HepG2 (cell line): Measurements from ENCODE around the gene TRPV2. TPM values are rescaled to one million over a fixed set of nuclear protein-coding genes. Genes with fewer than 3 reads are reported as not detected.

Experiments
- ATAC-seq: fragments of 200-7000 bp; cut with Tn5 transposase; 3 replicates; pipeline ENCODE4 v1.9.1; 2020; ENCODE audit warnings: mild to moderate bottlenecking, moderate library complexity
- BruUV-seq: library from RNA; stranded (reverse); fragments of 400-500 nt; replicated peaks from 2 replicates; lab custom pipeline; 2021; lab: Mats Ljungman, UMichigan
- CTCF ChIA-PET: fragments of 300-600 bp; formaldehyde crosslinking; extraction: SDS; loops from one replicate; lab custom pipeline; 2021; ENCODE audit warnings: low total read pairs, inconsistent platforms, low intra/inter-chr PET ratio; lab: Yijun Ruan, JAX
- POLR2A ChIA-PET: fragments of 350-600 bp; sonication (Branson Sonifier 250); formaldehyde crosslinking; loops from one replicate; lab custom pipeline; 2020; ENCODE audit warnings: antibody characterized with exemption, inconsistent platforms; lab: Yijun Ruan, JAX
- DNase-seq: peaks from one replicate; pipeline ENCODE4 v3.0.0-alpha.2; 2015; ENCODE audit warnings: low spot score
- FAIRE-seq: peaks from 3 replicates; lab custom pipeline; 2011; peaks lifted over from hg19 to GRCh38; lab: Jason Lieb, UNC
- H2AFZ ChIP-seq: one replicate; pipeline ENCODE4 v1.6.1; 2011; ENCODE audit warnings: low read length, inconsistent platforms
- H3K27ac ChIP-seq: fragments of 300-600 bp; 3 replicates; pipeline ENCODE4 v1.8.0; 2011; ENCODE audit warnings: mixed run types, mild to moderate bottlenecking, mixed read lengths, low read length, inconsistent platforms; ENCODE audit not compliant: insufficient read depth; ENCODE audit errors: extremely low read length
- H3K27me3 ChIP-seq, 2 experiments: fragments of 200-600 bp in 1 of 2; 2 replicates in 1 of 2; 3 replicates in 1 of 2; pipeline versions ENCODE4 v1.6.0 to v1.8.0; 2011; ENCODE audit warnings: low read length in 2 of 2, mild to moderate bottlenecking in 2 of 2, moderate library complexity in 2 of 2, inconsistent platforms in 1 of 2; ENCODE audit not compliant: insufficient read depth in 2 of 2, control insufficient read depth in 1 of 2
- H3K36me3 ChIP-seq, 2 experiments: fragments of 200-600 bp in 1 of 2; replicated peaks in 1 of 2; 2 replicates in 1 of 2; 3 replicates in 1 of 2; pipeline versions ENCODE4 v1.5.1 to v1.8.0; 2011; ENCODE audit warnings: low read length in 2 of 2, inconsistent platforms in 1 of 2; ENCODE audit not compliant: insufficient read depth in 2 of 2, control insufficient read depth in 1 of 2
- H3K4me1 ChIP-seq: 2 replicates; pipeline ENCODE4 v1.5.1; 2012; ENCODE audit warnings: low read length, inconsistent platforms; ENCODE audit not compliant: insufficient read depth
- H3K4me2 ChIP-seq: 2 replicates; pipeline ENCODE4 v1.6.0; 2011; ENCODE audit warnings: low read depth, low read length, inconsistent platforms
- H3K4me3 ChIP-seq, 3 experiments: fragments of 200-600 bp in 1 of 3; sonication (generic), shearing (Covaris generic) in 1 of 3; replicated peaks in 1 of 3; 2 replicates each; pipeline ENCODE4 v1.5.1; 2011 to 2016; ENCODE audit warnings: low read length in 3 of 3, inconsistent platforms in 2 of 3, low read depth in 2 of 3, mild to moderate bottlenecking in 2 of 3, control low read depth in 1 of 3, mixed read lengths in 1 of 3; ENCODE audit not compliant: insufficient read depth in 1 of 3
- H3K79me2 ChIP-seq: one replicate; pipeline ENCODE4 v1.6.1; 2011; ENCODE audit warnings: low read length, inconsistent platforms; ENCODE audit not compliant: insufficient read depth
- H3K9ac ChIP-seq: 2 replicates; pipeline ENCODE4 v1.6.0; 2011; ENCODE audit warnings: mild to moderate bottlenecking, low read depth, low read length, inconsistent platforms; ENCODE audit not compliant: insufficient read depth
- H3K9me3 ChIP-seq: 2 replicates; pipeline ENCODE4 v1.5.1; 2012; ENCODE audit warnings: mild to moderate bottlenecking, low read length
- H4K20me1 ChIP-seq: 2 replicates; pipeline ENCODE4 v1.6.0; 2011; ENCODE audit warnings: inconsistent platforms, mild to moderate bottlenecking, low read length, moderate library complexity; ENCODE audit not compliant: insufficient read depth
- AHDC1 ChIP-seq: sonication (generic); formaldehyde crosslinking; IDR thresholded peaks from 2 replicates; pipeline ENCODE4 v1.5.1; 2020; ENCODE audit warnings: mild to moderate bottlenecking, missing genetic modification reagents, borderline replicate concordance
- GATAD1 ChIP-seq: IDR thresholded peaks from 2 replicates; pipeline ENCODE4 v1.6.1; 2016; ENCODE audit warnings: missing genetic modification reagents, missing compliant biosample characterization
- MXD3 ChIP-seq: IDR thresholded peaks from 2 replicates; pipeline ENCODE4 v1.6.1; 2016; ENCODE audit warnings: mild to moderate bottlenecking, missing biosample characterization, missing genetic modification reagents
- NCOA2 ChIP-seq: sonication (generic); formaldehyde crosslinking; IDR thresholded peaks from 2 replicates; pipeline ENCODE4 v1.8.0; 2022; ENCODE audit warnings: inconsistent platforms
- TEAD3 ChIP-seq: optimal IDR thresholded peaks from 2 replicates; pipeline ENCODE3; 2016; ENCODE audit warnings: borderline replicate concordance
- TFAP4 ChIP-seq: sonication (generic); IDR thresholded peaks from 2 replicates; pipeline ENCODE4 v1.6.1; 2016; ENCODE audit warnings: low read depth, borderline replicate concordance
- ZBTB34 ChIP-seq: sonication (generic); formaldehyde crosslinking; IDR thresholded peaks from 2 replicates; pipeline ENCODE4 v1.8.0; 2022; ENCODE audit warnings: mild to moderate bottlenecking, missing genetic modification reagents
- ZBTB38 ChIP-seq: sonication (generic); formaldehyde crosslinking; IDR thresholded peaks from 2 replicates; pipeline ENCODE4 v1.5.1; 2020; ENCODE audit warnings: mild to moderate bottlenecking, missing genetic modification reagents
- ZBTB7B ChIP-seq: sonication (generic); formaldehyde crosslinking; IDR thresholded peaks from 2 replicates; pipeline ENCODE4 v1.4.0; 2020; ENCODE audit warnings: missing genetic modification reagents
- ZFYVE20 ChIP-seq: sonication (generic); formaldehyde crosslinking; IDR thresholded peaks from 2 replicates; pipeline ENCODE4 v1.8.0; 2023; ENCODE audit warnings: low read depth, mild to moderate bottlenecking, moderate library complexity, missing genetic modification reagents, borderline replicate concordance
- ZNF709 ChIP-seq: sonication (generic); formaldehyde crosslinking; IDR thresholded peaks from 2 replicates; pipeline ENCODE4 v1.5.0; 2020; ENCODE audit warnings: mild to moderate bottlenecking, missing genetic modification reagents
- WGBS: methylation state at CpG from one replicate; pipeline ENCODE4 v1.1.6; 2017; ENCODE audit warnings: low lambda C conversion rate; 5-methylcytosine and 5-hydroxymethylcytosine counted together
- in situ Hi-C: cut with HindIII; loops from 2 replicates; pipeline ENCODE4 v1.10.0; 2017; ENCODE audit warnings: low pct_unique_long_range_greater_than_20kb; ENCODE audit not compliant: extremely low pct_ligation_motif_present
- intact Hi-C: fragments of 100-400 bp; cut with micrococcal nuclease; formaldehyde crosslinking; loops from one replicate; pipeline ENCODE4 v1.10.0; 2022; ENCODE audit not compliant: unreplicated experiment
- polyA plus RNA-seq, 8 experiments: library from polyadenylated mRNA; depleted of rRNA in 3 of 8; stranded (reverse) in 7 of 8; unstranded in 1 of 8; fragments of >200 nt; fragmentation: Illumina TruSeq in 4 of 8; extraction: Trizol in 4 of 8; gene quantifications; 2 replicates each; pipeline versions ENCODE4 v1.2.1 to v1.2.3, GENCODE V29; 2011 to 2016; ENCODE audit warnings: low read depth in 4 of 8, missing spikeins in 1 of 8, mixed read lengths in 1 of 8; ENCODE audit not compliant: insufficient read depth in 1 of 8
- total RNA-seq, 5 experiments: library from RNA; depleted of rRNA; stranded (reverse); fragments of >200 nt; fragmentation: Illumina TruSeq; extraction: Trizol; gene quantifications; 2 replicates each; pipeline ENCODE4 v1.2.3, GENCODE V29; 2016; ENCODE audit warnings: low read depth in 1 of 5

TRPV2 gene
- total and polyA plus RNA-seq, 2 of the 13 experiments (the other 11 are each of a cell fraction or from before 2014, with no cell fraction given) = 13.6 to 21.3 TPM

GRCh38 chr17:16377941-16378341, 37.4 kb upstream of the TRPV2 start (continued):
- peak; percentile 72; the same call in 1 of the 2 replicates for TF ChIP-seq ZBTB34 (CRISPR knock-in tag)

- Histone ChIP-seq H3K4me3 (peak overlapping the region in 1 of 3 experiments; percentile 40; a peak in 2 of 6 replicates), H3K9me3 (no peaks in the 10 kb centered on the region), H3K27me3 (no peaks in the 10 kb centered on the region; a peak in 1 of 5 replicates), H3K4me2 (peak overlapping the region; percentile 74), H2AFZ (peak overlapping the region; percentile 75), H3K79me2 (peaks cover 18% of the 10 kb centered on the region), H3K36me3 (peaks cover 7 to 11% of the 10 kb centered on the region in 2 experiments; a peak in 3 of 5 replicates), H3K27ac (peak overlapping the region; percentile 29), H4K20me1 (peaks cover 21% of the 10 kb centered on the region), H3K4me1 (peaks cover 61% of the 10 kb centered on the region), H3K9ac (peak overlapping the region; percentile 44; the same call in 1 of the 2 replicates)
- DNase-seq = no peak
- in situ Hi-C loops = no loop called here
- intact Hi-C loops = no loop called here
- BruUV-seq = no TSS peak
- ChIA-PET CTCF (no interaction called here), POLR2A (interaction anchor here (0.8 to 2.0 kb wide), 9 partner anchors 9 to 92 kb away, joined by 3 to 12 read pairs (median 4); partner anchors contain the start of gene CENPV)
- no peak for ATAC-seq
- no peak for FAIRE-seq
- WGBS = 41% methylated on average over 17 of the region's 17 CpGs
- peak; percentile 37 for TF ChIP-seq TEAD3 (CRISPR knock-in tag)
- 0 out of 2 replicates have a peak, but pooled peaks have one; percentile 34 for TF ChIP-seq ZNF709 (CRISPR knock-in tag)
- TF ChIP-seq NCOA2 = peak; percentile 15; the same call in 1 of the 2 replicates
- peak; percentile 54; the same call in 1 of the 2 replicates for TF ChIP-seq ZBTB38 (CRISPR knock-in tag)
- peak; percentile 17; the same call in 1 of the 2 replicates for TF ChIP-seq GATAD1 (CRISPR knock-in tag)
- no peak for TF ChIP-seq AHDC1 (CRISPR knock-in tag)
- 0 out of 2 replicates have a peak, but pooled peaks have one; percentile 47 for TF ChIP-seq MXD3
- TF ChIP-seq ZBTB7B (CRISPR knock-in tag) = no peak
- no peak for TF ChIP-seq ZFYVE20 (CRISPR knock-in tag)
- TF ChIP-seq TFAP4 = 0 out of 2 replicates have a peak, but pooled peaks have one; percentile 10
These were observed 36.6 kb upstream of the TRPV2 start for GRCh38 chr17:16378636-16379282.
